Endothelial cell of umbilical vein (primary cell): Measurements from ENCODE around the gene WDR7. TPM values are rescaled to one million over a fixed set of nuclear protein-coding genes. Genes with fewer than 3 reads are reported as not detected.

Experiments
- BruUV-seq: library from RNA; stranded (reverse); fragments of 400-500 nt; replicated peaks from 2 replicates; lab custom pipeline; 2021; lab: Mats Ljungman, UMichigan
- CTCF ChIA-PET: fragments of 300-600, 350-600 bp; sonication (Branson Sonifier 250); formaldehyde crosslinking; loops from one replicate; lab custom pipeline; 2021; ENCODE audit warnings: antibody characterized with exemption, inconsistent platforms; lab: Charles Lee
- POLR2A ChIA-PET: fragments of 300-600, 350-600 bp; sonication (Branson Sonifier 250); formaldehyde crosslinking; loops from one replicate; lab custom pipeline; 2021; ENCODE audit warnings: antibody characterized with exemption, inconsistent platforms; lab: Charles Lee
- DNase-seq: peaks from one replicate; pipeline ENCODE4 v3.0.0-alpha.2; 2011; ENCODE audit warnings: low read depth, low spot score
- FAIRE-seq: peaks from 2 replicates; lab custom pipeline; 2011; peaks lifted over from hg19 to GRCh38; lab: Jason Lieb, UNC
- H2AFZ ChIP-seq: 2 replicates; pipeline ENCODE4 v1.6.0; 2012; ENCODE audit warnings: low read depth, low read length, control low read depth, inconsistent platforms
- H3K27ac ChIP-seq: 2 replicates; pipeline ENCODE4 v1.5.1; 2011; ENCODE audit warnings: low read depth, mild to moderate bottlenecking, control low read depth, low read length, moderate library complexity; ENCODE audit not compliant: insufficient read depth
- H3K27me3 ChIP-seq, 2 experiments: 2 replicates each; pipeline versions ENCODE4 v1.6.0 to v1.6.1; 2011; ENCODE audit warnings: low read length in 2 of 2, mixed read lengths in 1 of 2; ENCODE audit not compliant: control insufficient read depth in 2 of 2, insufficient read depth in 2 of 2
- H3K36me3 ChIP-seq, 2 experiments: 2 replicates in 1 of 2; 3 replicates in 1 of 2; pipeline ENCODE4 v1.5.1; 2011; ENCODE audit warnings: low read length in 2 of 2, mild to moderate bottlenecking in 1 of 2, moderate library complexity in 1 of 2; ENCODE audit not compliant: control insufficient read depth in 2 of 2, insufficient read depth in 2 of 2; ENCODE audit errors: extremely low read depth in 1 of 2
- H3K4me1 ChIP-seq: 3 replicates; pipeline ENCODE4 v1.5.1; 2011; ENCODE audit warnings: mild to moderate bottlenecking, low read length; ENCODE audit not compliant: control insufficient read depth, insufficient read depth; ENCODE audit errors: extremely low read depth
- H3K4me2 ChIP-seq: 2 replicates; pipeline ENCODE4 v1.6.1; 2011; ENCODE audit warnings: low read length, control low read depth, mixed read lengths; ENCODE audit not compliant: insufficient read depth
- H3K4me3 ChIP-seq, 3 experiments: fragments of 200-600 bp in 1 of 3; sonication (generic), shearing (Covaris generic) in 1 of 3; replicated peaks in 1 of 3; 2 replicates each; pipeline ENCODE4 v1.5.1; 2011 to 2016; ENCODE audit warnings: control low read depth in 3 of 3, low read length in 3 of 3, mild to moderate bottlenecking in 2 of 3, inconsistent platforms in 1 of 3, low read depth in 1 of 3, moderate library complexity in 1 of 3; ENCODE audit not compliant: insufficient read depth in 1 of 3
- H3K79me2 ChIP-seq: 2 replicates; pipeline ENCODE4 v1.6.0; 2012; ENCODE audit warnings: low read length, inconsistent platforms; ENCODE audit not compliant: control insufficient read depth, insufficient read depth
- H3K9ac ChIP-seq: replicated peaks from 2 replicates; pipeline ENCODE3; 2011; ENCODE audit warnings: low read length, control low read depth; ENCODE audit not compliant: insufficient read depth; ENCODE audit errors: extremely low read depth
- H3K9me1 ChIP-seq: replicated peaks from 3 replicates; pipeline ENCODE4 v1.6.0; 2011; ENCODE audit warnings: mild to moderate bottlenecking, low read length; ENCODE audit not compliant: control insufficient read depth, insufficient read depth; ENCODE audit errors: extremely low read depth
- H3K9me3 ChIP-seq: replicated peaks from 2 replicates; pipeline ENCODE4 v1.5.1; 2012; ENCODE audit warnings: low read length, inconsistent platforms; ENCODE audit not compliant: control insufficient read depth, insufficient read depth
- H4K20me1 ChIP-seq: replicated peaks from 2 replicates; pipeline ENCODE3; 2011; ENCODE audit warnings: mild to moderate bottlenecking, low read length; ENCODE audit not compliant: control insufficient read depth, insufficient read depth; ENCODE audit errors: extremely low read depth
- CTCF ChIP-seq, 2 donors: IDR thresholded peaks; 1 replicate in 1 of 2; 2 replicates in 1 of 2; pipeline ENCODE4 v1.5.1; 2011; ENCODE audit warnings: low read length in 2 of 2, mild to moderate bottlenecking in 2 of 2, moderate library complexity in 2 of 2, control low read depth in 1 of 2, inconsistent platforms in 1 of 2, low read depth in 1 of 2; ENCODE audit not compliant: insufficient read depth in 1 of 2; ENCODE audit errors: extremely low read depth in 1 of 2
- EZH2 ChIP-seq: IDR thresholded peaks from 2 replicates; pipeline ENCODE4 v1.6.1; 2012; ENCODE audit warnings: borderline replicate concordance, low read depth, mild to moderate bottlenecking, moderate library complexity, low read length, inconsistent platforms; ENCODE audit not compliant: severe bottlenecking
- FOS ChIP-seq: IDR thresholded peaks from 2 replicates; pipeline ENCODE4 v1.6.1; 2011; ENCODE audit warnings: mild to moderate bottlenecking, low read length, moderate library complexity, borderline replicate concordance; ENCODE audit not compliant: insufficient read depth
- GATA2 ChIP-seq: IDR thresholded peaks from 2 replicates; pipeline ENCODE4 v1.7.0; 2011; ENCODE audit warnings: low read depth, mild to moderate bottlenecking, moderate library complexity, mixed read lengths, low read length; ENCODE audit not compliant: insufficient read length, insufficient read depth
- JUN ChIP-seq: IDR thresholded peaks from 2 replicates; pipeline ENCODE4 v1.6.1; 2011; ENCODE audit warnings: borderline replicate concordance, low read depth; ENCODE audit not compliant: insufficient read length, insufficient read depth
- MAX ChIP-seq: IDR thresholded peaks from 2 replicates; pipeline ENCODE4 v1.6.1; 2011; ENCODE audit not compliant: insufficient read depth, insufficient read length
- MYC ChIP-seq: IDR thresholded peaks from one replicate; pipeline ENCODE4 v1.6.1; 2011; ENCODE audit warnings: mild to moderate bottlenecking, low read depth, low read length
- POLR2A ChIP-seq: IDR thresholded peaks from 2 replicates; pipeline ENCODE4 v1.6.1; 2012; ENCODE audit warnings: low read depth, mild to moderate bottlenecking, control low read depth, low read length
- POLR2AphosphoS5 ChIP-seq: IDR thresholded peaks from 2 replicates; pipeline ENCODE4 v1.6.1; 2012; ENCODE audit warnings: low read depth, mild to moderate bottlenecking, control low read depth, low read length, moderate library complexity; ENCODE audit not compliant: insufficient read depth
- dilution Hi-C: fragments of 300-500 bp; cut with MboI; formaldehyde crosslinking; loops from one replicate; pipeline ENCODE4 v1.15.0; 2019; ENCODE audit warnings: low sequenced_read_pairs; ENCODE audit not compliant: extremely low pct_ligation_motif_present
- intact Hi-C: fragments of 100-400 bp; cut with micrococcal nuclease; formaldehyde crosslinking; loops from one replicate; pipeline ENCODE4 v1.10.0; 2022
- polyA plus RNA-seq, 4 experiments: library from polyadenylated mRNA; depleted of rRNA in 3 of 4; stranded (reverse) in 3 of 4; unstranded in 1 of 4; fragments of >200 nt; gene quantifications; 2 replicates each; pipeline versions ENCODE4 v1.2.1 to v1.2.3, GENCODE V29; 2011 to 2012; ENCODE audit warnings: missing spikeins in 1 of 4
- total RNA-seq: library from RNA; stranded (reverse); gene quantifications from 2 replicates; pipeline ENCODE4 v1.2.3, GENCODE V29; 2021

Gene WDR7
- total and polyA plus RNA-seq, 2 donors (not counting 3 experiments of a cell fraction or from before 2014, with no cell fraction given) = 5.9 to 19.0 TPM

- intact Hi-C loops (no loop called here), dilution Hi-C loops (no loop called here)
- FAIRE-seq (no peak), DNase-seq (no peak)
- no peaks in the 10 kb centered on the region for H4K20me1 ChIP-seq
- H3K4me1 ChIP-seq = no peaks in the 10 kb centered on the region
- no peaks in the 10 kb centered on the region for H3K9me1 ChIP-seq
- H3K4me2 ChIP-seq = no peak overlapping the region
- H3K27ac ChIP-seq = no peak overlapping the region
- H3K79me2 ChIP-seq = no peaks in the 10 kb centered on the region
- H3K9ac ChIP-seq = no peak overlapping the region
- ChIA-PET CTCF (no interaction called here), POLR2A (no interaction called here)
- no TSS peak for BruUV-seq
- no peak for TF ChIP-seq MAX
- no peak for TF ChIP-seq FOS
- no peak for TF ChIP-seq CTCF (IDR thresholded peaks at IDR 0.05; ENCODE audit: extremely low read depth in 1 of 2, insufficient read depth in 1 of 2, low read depth in 1 of 2, low read length in 2 of 2)
- TF ChIP-seq POLR2A = no peak
- TF ChIP-seq POLR2AphosphoS5 = no peak
- no peak for TF ChIP-seq JUN
- no peak for TF ChIP-seq EZH2
- no peak for TF ChIP-seq GATA2
- TF ChIP-seq MYC = no peak
- no peaks in the 10 kb centered on the region for H3K36me3 ChIP-seq
- no peak overlapping the region for H3K4me3 ChIP-seq
- no peaks in the 10 kb centered on the region for H3K27me3 ChIP-seq
- H3K9me3 ChIP-seq = no peaks in the 10 kb centered on the region
- H2AFZ ChIP-seq = no peak overlapping the region
Measured at GRCh38 chr18:56975276-56975675, 324.1 kb downstream of the WDR7 start.
